Spleen (tissue), 11 donors: ENCODE data around the gene AKNAD1. TPM values are rescaled to one million over a fixed set of nuclear protein-coding genes. Genes with fewer than 3 reads are reported as not detected.

Source experiments
- DNase-seq: peaks from one replicate; pipeline ENCODE4 v3.0.0-alpha.2; 2020
- H3K27ac ChIP-seq, 8 donors: fragments of 200-600 bp; sonication (generic) in 7 of 8; 1 replicate in 4 of 8; 2 replicates in 4 of 8; pipeline versions ENCODE4 v1.5.0 to v1.8.0; 2016 to 2021; ENCODE audit warnings: inconsistent platforms in 4 of 8, mild to moderate bottlenecking in 4 of 8, moderate library complexity in 1 of 8
- H3K27me3 ChIP-seq, 7 donors: fragments of 200-600 bp; sonication (generic) in 6 of 7; replicated peaks in 1 of 7; 1 replicate in 4 of 7; 2 replicates in 3 of 7; pipeline versions ENCODE4 v1.5.0 to v1.8.0; 2016 to 2021; ENCODE audit warnings: inconsistent platforms in 3 of 7, mild to moderate bottlenecking in 1 of 7
- H3K36me3 ChIP-seq, 6 donors: fragments of 200-600 bp; sonication (generic) in 5 of 6; 1 replicate in 4 of 6; 2 replicates in 2 of 6; pipeline versions ENCODE4 v1.5.0 to v1.8.0; 2016 to 2021; ENCODE audit warnings: inconsistent platforms in 2 of 6
- H3K4me1 ChIP-seq, 6 donors: fragments of 200-600 bp; sonication (generic) in 5 of 6; 1 replicate in 3 of 6; 2 replicates in 3 of 6; pipeline versions ENCODE4 v1.5.0 to v1.8.0; 2016 to 2021; ENCODE audit warnings: inconsistent platforms in 3 of 6
- H3K4me3 ChIP-seq, 8 donors: fragments of 200-600 bp; sonication (generic) in 7 of 8; 1 replicate in 4 of 8; 2 replicates in 4 of 8; pipeline versions ENCODE4 v1.5.0 to v1.8.0; 2016 to 2021; ENCODE audit warnings: inconsistent platforms in 4 of 8, mild to moderate bottlenecking in 4 of 8, moderate library complexity in 2 of 8
- H3K9me3 ChIP-seq, 8 donors: fragments of 200-600 bp; sonication (generic) in 7 of 8; 1 replicate in 4 of 8; 2 replicates in 4 of 8; pipeline versions ENCODE4 v1.5.0 to v1.8.0; 2016 to 2021; ENCODE audit warnings: inconsistent platforms in 4 of 8
- CTCF ChIP-seq, 11 experiments: fragments of 200-600 bp in 7 of 11; fragments of 450-650 bp in 4 of 11; sonication (generic) in 4 of 11; IDR thresholded peaks in 8 of 11; conservative IDR thresholded peaks in 3 of 11; 1 replicate in 7 of 11; 2 replicates in 4 of 11; pipeline versions ENCODE4 v1.4.0 to v1.8.0; 2016 to 2021; ENCODE audit warnings: antibody characterized with exemption in 11 of 11, inconsistent platforms in 4 of 11, mild to moderate bottlenecking in 1 of 11
- POLR2A ChIP-seq, 3 donors: fragments of 450-650 bp; IDR thresholded peaks; one replicate each; pipeline ENCODE4 v1.5.1; 2017; ENCODE audit warnings: antibody characterized with exemption in 3 of 3, mild to moderate bottlenecking in 1 of 3
- POLR2AphosphoS5 ChIP-seq, 3 donors: sonication (generic); formaldehyde crosslinking; IDR thresholded peaks; one replicate each; pipeline ENCODE4 v1.5.1; 2017; ENCODE audit warnings: antibody characterized with exemption in 3 of 3
- WGBS, 5 donors: extraction: QIAGEN DNeasy Blood & Tissue Kit in 3 of 5; methylation state at CpG; one replicate each; pipeline versions ENCODE4 v1.1.5 to v1.1.7; 2013 to 2018; 5-methylcytosine and 5-hydroxymethylcytosine counted together
- intact Hi-C: fragments of 100-400 bp; cut with DNase I; formaldehyde crosslinking; loops from one replicate; pipeline ENCODE4 v1.15.0; 2023; ENCODE audit warnings: low total_unique reads
- polyA plus RNA-seq, 3 donors: library from polyadenylated mRNA; stranded (reverse); fragments of 200-250 nt; gene quantifications; one replicate each; pipeline ENCODE4 v1.2.1, GENCODE V29; 2013
- total RNA-seq, 7 donors: library from RNA; depleted of rRNA in 3 of 7; stranded (reverse); fragments of >200 nt in 3 of 7; fragmentation: NEBNext Ultra II Directional in 4 of 7; extraction: Animal tissue kit (Norgen Biotek cat#: 25700) in 4 of 7; gene quantifications; one replicate each; pipeline versions ENCODE4 v1.1.0 to v1.2.1, GENCODE V29; 2016 to 2021
- donor health status: healthy with polysubstance abuse.
- donor health status: DM: no; HTN: no; CAD: no; lungs with moderate emphysema.
- donor health status: DM: no; HTN: no; CAD: no.
- donor health status: Bipolar disorder and iron deficiency.
- donor health status: healthy.
- donor health status: DM: no; HTN: no; CAD: no.
- donor health status: DM: yes; HTN: yes; CAD: no.

Gene AKNAD1
- total and polyA plus RNA-seq, 10 donors, result 0.03 to 0.11 TPM; not detected in 8

DNA sequence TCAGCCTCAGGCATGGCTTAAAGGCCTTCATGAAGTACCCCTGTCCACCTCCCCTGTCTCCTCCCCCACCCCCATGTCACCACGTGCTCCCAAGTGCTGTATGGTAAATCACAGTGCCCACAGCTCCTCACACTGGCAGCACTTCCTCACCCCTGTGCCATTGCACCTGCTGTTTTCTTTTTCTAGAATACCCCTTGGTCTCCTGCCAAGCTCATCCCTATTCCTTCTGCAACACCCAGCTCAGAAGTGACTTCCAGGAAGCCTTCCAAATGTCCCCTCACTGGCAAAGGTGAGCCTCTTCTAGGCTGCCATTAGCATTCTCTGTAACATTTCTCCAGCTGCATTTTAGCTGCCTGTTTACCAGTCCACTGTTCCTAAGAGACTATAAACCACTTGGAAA lies 9.4 kb downstream of the AKNAD1 start:
- peaks cover 0 to 11% (median 4%) of the 10 kb centered on the region in 6 donors for H3K4me1 ChIP-seq
- H3K36me3 ChIP-seq, result no peaks in the 10 kb centered on the region
- WGBS, 5 donors, result 32 to 83% (median 67%) methylated on average over 1 of the region's 1 CpG
- intact Hi-C loops, result no loop called here
- DNase-seq, result no peak
- no peaks in the 10 kb centered on the region for H3K9me3 ChIP-seq
- no peak for TF ChIP-seq POLR2A (IDR thresholded peaks at IDR 0.05)
- no peak for TF ChIP-seq CTCF (IDR thresholded peaks at IDR 0.05 in 8 of 11, conservative IDR thresholded peaks at IDR 0.05 in 3 of 11)
- H3K4me3 ChIP-seq, result no peak overlapping the region
- H3K27me3 ChIP-seq, result no peaks in the 10 kb centered on the region
- H3K27ac ChIP-seq, result no peak overlapping the region

- Histone ChIP-seq H3K36me3 (no peaks in the 10 kb centered on the region), H3K27me3 (no peaks in the 10 kb centered on the region), H3K27ac (no peak overlapping the region), H3K9me3 (no peaks in the 10 kb centered on the region), H3K4me1 (no peaks in the 10 kb centered on the region), H3K4me3 (no peak overlapping the region)
- no peak for DNase-seq
- TF ChIP-seq POLR2A (IDR thresholded peaks at IDR 0.05), result no peak
- TF ChIP-seq POLR2AphosphoS5 (IDR thresholded peaks at IDR 0.05), result no peak
- no peak for TF ChIP-seq CTCF (IDR thresholded peaks at IDR 0.05 in 8 of 11, conservative IDR thresholded peaks at IDR 0.05 in 3 of 11)
- intact Hi-C loops, result no loop called here
- WGBS, 5 donors, result 74 to 94% (median 93%) methylated on average over 6 of the region's 6 CpGs
Measured at GRCh38 chr1:108845991-108846390, 10.9 kb downstream of the AKNAD1 start.

GRCh38 chr1:108845446-108845845 lies 11.4 kb downstream of the AKNAD1 start:
- whole genome bisulfite sequencing, 5 donors, result 76 to 88% (median 82%) methylated on average over 4 of the region's 4 CpGs
- TF ChIP-seq CTCF (IDR thresholded peaks at IDR 0.05 in 8 of 11, conservative IDR thresholded peaks at IDR 0.05 in 3 of 11), result no peak
- no peak for TF ChIP-seq POLR2AphosphoS5 (IDR thresholded peaks at IDR 0.05)
- no peak for TF ChIP-seq POLR2A (IDR thresholded peaks at IDR 0.05)
- H3K9me3 ChIP-seq, result no peaks in the 10 kb centered on the region
- no peak overlapping the region for H3K27ac ChIP-seq
- no peaks in the 10 kb centered on the region for H3K36me3 ChIP-seq
- DNase-seq, result no peak
- intact Hi-C loops, result no loop called here
- H3K4me1 ChIP-seq, result no peaks in the 10 kb centered on the region
- no peaks in the 10 kb centered on the region for H3K27me3 ChIP-seq
- no peak overlapping the region for H3K4me3 ChIP-seq

- Histone ChIP-seq H3K4me3 (no peak overlapping the region), H3K36me3 (no peaks in the 10 kb centered on the region), H3K27me3 (no peaks in the 10 kb centered on the region), H3K4me1 (no peaks in the 10 kb centered on the region), H3K9me3 (no peaks in the 10 kb centered on the region), H3K27ac (no peak overlapping the region)
- TF ChIP-seq POLR2AphosphoS5 (IDR thresholded peaks at IDR 0.05) (no peak), POLR2A (IDR thresholded peaks at IDR 0.05) (no peak), CTCF (IDR thresholded peaks at IDR 0.05 in 8 of 11, conservative IDR thresholded peaks at IDR 0.05 in 3 of 11) (no peak)
- DNase-seq, result no peak
- intact Hi-C loops, result no loop called here
- WGBS, 5 donors, result 72 to 91% (median 85%) methylated on average over 3 of the region's 3 CpGs
Measured at GRCh38 chr1:108843390-108844137, 13.3 kb downstream of the AKNAD1 start.
